ENCODE data around the gene HAPLN1.
A peak's percentile ranks its signal among the peaks of the same experiment; 100 is the strongest.

Gene HAPLN1

DNA sequence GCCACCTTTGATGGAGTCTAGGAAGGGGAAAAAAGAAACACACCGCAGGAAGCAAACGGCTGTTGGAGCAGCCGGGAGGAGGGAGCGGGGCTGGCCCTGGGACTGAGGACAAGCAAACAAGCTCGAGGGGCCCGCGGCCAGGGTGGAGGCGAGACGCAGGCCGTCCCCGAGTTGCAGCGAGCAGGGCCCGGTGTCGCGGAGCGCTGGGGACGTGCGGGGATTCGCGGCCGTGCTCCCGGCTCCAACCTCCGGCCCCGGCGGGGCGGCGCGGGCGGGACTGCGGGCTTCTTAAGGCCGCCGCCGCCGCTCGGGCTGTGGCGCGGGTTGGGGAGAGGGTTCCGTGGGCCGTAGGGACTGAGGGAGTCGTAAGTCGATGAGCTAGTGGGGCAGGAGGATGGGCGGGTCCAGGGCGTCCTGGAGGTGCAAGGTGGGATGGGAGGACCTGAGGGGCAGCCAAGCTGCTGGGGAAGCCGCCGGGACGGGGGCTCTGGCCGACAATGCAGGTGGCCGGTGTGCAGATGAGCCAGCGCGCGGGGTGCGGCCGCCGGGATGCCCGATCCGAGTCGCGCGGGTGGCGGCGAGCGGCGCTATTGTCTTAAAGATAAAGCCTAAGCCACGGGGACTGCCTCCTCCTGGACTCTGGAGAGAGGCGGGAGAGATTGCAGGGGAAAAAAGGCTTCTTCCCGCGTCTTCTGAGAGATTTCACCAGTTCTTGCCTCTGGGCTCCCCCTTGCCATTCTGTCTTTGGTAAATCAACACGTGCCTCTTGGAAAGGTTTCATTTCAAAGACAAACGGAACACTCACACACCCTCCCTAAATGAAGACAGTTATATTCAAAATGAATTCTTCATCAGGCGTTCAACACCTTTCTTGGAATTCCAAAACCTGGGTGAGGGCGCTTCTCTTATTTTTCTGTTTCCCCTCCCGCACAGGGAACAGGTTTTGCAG lies 1.6 kb upstream of the HAPLN1 start:
- peak; percentile 76 to 79 for DNase-seq (ENCODE audit: low read depth in 2 of 2)

GRCh38 chr5:83718936-83719495 lies 1.6 kb downstream of the HAPLN1 start:
- DNase-seq (ENCODE audit: low read depth in 2 of 2) = no peak
- no peak overlapping the region for H3K4me3 ChIP-seq (replicated peaks in 1 of 2; ENCODE audit: low read depth in 2 of 2, low read length in 2 of 2)
- no peak for TF ChIP-seq CTCF (IDR thresholded peaks at IDR 0.05; ENCODE audit: low read depth, low read length)

More for the DNA sequence above, 1.6 kb upstream of the HAPLN1 start:
- peak overlapping the region; percentile 60 for H3K4me3 ChIP-seq (replicated peaks in 1 of 2; ENCODE audit: low read depth in 2 of 2, low read length in 2 of 2)
- peak; percentile 27 for TF ChIP-seq CTCF (IDR thresholded peaks at IDR 0.05; ENCODE audit: low read depth, low read length)

DNA sequence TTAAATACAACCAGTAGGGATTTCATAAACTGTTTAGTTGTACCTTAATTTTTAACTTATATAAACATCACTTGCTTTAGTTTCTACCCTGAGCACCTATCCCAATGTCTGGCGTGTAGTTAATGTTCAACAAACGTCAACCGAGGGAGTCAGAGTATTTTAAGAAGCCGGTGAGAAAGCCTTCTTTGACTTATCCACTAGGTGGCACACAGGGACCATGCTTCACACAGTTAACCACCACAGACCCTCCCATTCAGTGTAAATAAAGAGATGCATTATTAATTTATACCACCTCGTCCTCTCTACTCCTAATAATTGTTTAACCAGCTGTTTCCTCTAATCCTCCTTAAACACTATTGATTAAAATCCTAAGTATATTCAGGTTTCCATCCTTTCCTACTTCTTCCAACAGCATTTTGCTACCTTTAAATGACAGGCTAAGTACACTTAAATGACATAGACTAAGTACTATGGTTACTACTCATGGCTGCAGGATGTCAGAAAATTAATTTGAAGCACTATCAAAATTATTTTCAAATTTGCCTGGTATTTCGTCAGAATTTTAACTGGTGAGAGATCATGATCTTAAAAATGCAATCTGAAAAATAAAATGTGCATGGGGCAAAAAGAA lies 2.3 kb downstream of the HAPLN1 start:
- peak; percentile 80 to 83 for DNase-seq (ENCODE audit: low read depth in 2 of 2)
- no peak overlapping the region for H3K4me3 ChIP-seq (replicated peaks in 1 of 2; ENCODE audit: low read depth in 2 of 2, low read length in 2 of 2)

DNA sequence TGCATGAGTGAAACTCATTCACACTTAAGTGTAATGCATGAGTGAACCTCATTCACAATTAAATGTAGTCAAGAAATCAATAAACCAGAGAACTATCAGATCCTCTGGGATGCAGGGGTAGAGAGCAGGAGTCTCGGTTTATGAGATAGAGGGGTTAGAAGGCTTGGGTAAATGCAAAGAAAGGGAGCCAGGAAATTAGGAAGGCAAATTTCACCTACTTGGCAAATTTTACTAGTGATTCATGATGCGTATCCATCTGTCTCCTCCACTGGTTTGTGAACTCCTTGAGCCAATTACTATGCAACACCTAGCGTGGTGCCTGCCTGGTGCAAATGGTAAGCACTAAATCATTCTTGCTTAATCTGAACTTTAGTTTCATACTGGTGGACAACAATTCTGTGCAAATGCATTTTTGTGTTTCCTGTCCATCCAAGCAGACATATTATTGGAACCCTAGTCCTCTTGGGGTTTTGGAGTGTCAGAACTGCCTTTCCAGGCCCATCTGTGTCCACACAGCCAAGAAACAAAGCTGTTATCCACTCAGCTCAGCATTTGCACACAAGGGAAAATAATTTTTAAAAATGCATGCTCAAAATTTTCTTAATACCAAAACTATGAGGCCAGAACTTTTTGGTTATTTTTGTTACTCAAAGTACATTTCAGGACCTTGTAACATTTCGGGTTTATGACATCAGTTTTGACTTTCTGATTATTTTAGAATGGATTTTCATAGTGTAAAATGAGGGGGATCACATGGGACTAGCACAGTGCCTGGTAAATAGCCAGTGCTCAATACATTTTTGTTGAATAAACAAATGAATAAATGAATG lies 5.2 kb downstream of the HAPLN1 start:
- no peak for TF ChIP-seq CTCF (IDR thresholded peaks at IDR 0.05; ENCODE audit: low read depth, low read length)
- H3K4me3 ChIP-seq (replicated peaks in 1 of 2; ENCODE audit: low read depth in 2 of 2, low read length in 2 of 2) = no peak overlapping the region
- DNase-seq (ENCODE audit: low read depth in 2 of 2) = peak in 1 of 2 donors; percentile 24

More for the DNA sequence above, 2.3 kb downstream of the HAPLN1 start:
- TF ChIP-seq CTCF (IDR thresholded peaks at IDR 0.05; ENCODE audit: low read depth, low read length) = peak; percentile 86

DNA sequence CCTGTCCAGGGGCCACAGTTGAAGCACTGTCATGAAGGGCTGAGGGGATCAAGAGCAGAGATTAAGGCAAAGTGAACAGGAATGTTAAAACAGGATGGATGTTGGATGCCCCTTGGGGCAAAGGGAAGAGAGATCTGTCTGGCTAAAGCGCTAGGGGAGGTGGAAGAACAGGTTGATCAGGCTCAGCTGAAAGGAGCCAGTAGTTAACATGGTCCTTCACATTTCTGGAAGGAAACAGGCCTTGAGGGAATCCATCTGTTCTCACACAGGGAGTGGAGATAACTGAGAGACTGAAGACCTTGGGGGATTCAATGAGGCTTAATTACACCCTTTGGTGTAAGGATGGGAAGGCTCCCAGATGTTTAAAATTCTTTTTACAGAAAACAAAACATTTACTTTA lies 5.8 kb downstream of the HAPLN1 start:
- no peak for TF ChIP-seq CTCF (IDR thresholded peaks at IDR 0.05; ENCODE audit: low read depth, low read length)

GRCh38 chr5:83711982-83712601 lies 8.6 kb downstream of the HAPLN1 start:
- DNase-seq (ENCODE audit: low read depth in 2 of 2) = peak; percentile 63 to 71
- H3K4me3 ChIP-seq (replicated peaks in 1 of 2; ENCODE audit: low read depth in 2 of 2, low read length in 2 of 2) = no peak overlapping the region
- peak; percentile 64 for TF ChIP-seq CTCF (IDR thresholded peaks at IDR 0.05; ENCODE audit: low read depth, low read length)

More for the DNA sequence above, 5.8 kb downstream of the HAPLN1 start:
- H3K4me3 ChIP-seq (replicated peaks in 1 of 2; ENCODE audit: low read depth in 2 of 2, low read length in 2 of 2) = no peak overlapping the region
- no peak for DNase-seq (ENCODE audit: low read depth in 2 of 2)
